HG03060 (cell line): ENCODE measurements around the gene PKP1.

ENCODE experiments used
- ATAC-seq: cut with Tn5 transposase; IDR thresholded peaks from one replicate; pipeline ENCODE4 v1.9.1; 2021; ENCODE audit warnings: low read depth, moderate number of reproducible peaks; ENCODE audit not compliant: unreplicated experiment

PKP1 gene

DNA sequence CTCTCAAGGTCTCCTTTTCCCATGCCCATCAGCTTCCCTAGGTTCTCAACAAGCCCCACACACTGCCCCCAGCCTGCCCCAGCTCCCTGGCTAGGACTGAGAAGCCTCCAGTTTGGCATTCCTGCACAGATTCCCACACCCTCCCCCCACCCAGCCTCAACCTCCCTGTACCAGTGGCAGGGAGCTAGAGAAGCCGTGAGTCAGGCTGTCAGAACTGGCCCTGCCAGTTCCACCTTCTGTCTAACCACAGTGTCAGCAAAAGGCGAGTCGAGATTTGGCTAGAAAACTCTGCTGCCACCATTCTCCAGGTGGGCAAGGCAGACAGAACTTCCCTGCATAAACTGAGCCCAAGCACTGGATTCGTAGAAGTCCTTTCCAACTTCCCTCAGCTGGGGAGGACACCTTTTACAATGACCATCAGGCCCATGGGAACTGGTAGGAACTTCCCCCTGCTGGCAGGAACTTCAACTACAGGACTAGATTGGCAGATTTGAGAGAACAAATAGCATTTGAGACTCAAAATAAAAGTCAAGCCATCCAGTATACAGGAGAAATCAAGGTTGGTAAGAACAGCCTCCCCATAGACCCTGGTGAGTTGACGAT lies 63.1 kb downstream of the PKP1 start:
- no peak for ATAC-seq

GRCh38 chr1:201346987-201347386 lies 63.7 kb downstream of the PKP1 start:
- no peak for ATAC-seq

GRCh38 chr1:201347498-201348210 lies 64.3 kb downstream of the PKP1 start:
- ATAC-seq: no peak

DNA sequence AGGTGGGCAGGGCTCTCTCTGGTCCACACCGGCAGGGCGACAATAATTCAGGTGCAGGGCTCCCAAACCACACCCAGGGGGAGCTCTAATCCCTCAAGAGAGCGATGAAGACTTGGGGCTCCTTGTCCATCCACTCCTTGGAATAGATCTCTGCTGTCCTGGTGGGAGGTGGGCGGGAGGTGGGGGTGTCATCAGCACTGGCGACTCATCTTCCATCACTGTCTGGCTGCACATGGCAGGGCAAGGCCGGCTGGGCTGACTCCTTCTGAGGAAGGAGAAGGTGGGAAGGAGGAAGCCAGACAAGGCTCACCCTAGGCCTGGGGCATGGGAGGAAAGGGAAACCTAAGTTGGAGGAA lies 64.9 kb downstream of the PKP1 start:
- no peak for ATAC-seq

DNA sequence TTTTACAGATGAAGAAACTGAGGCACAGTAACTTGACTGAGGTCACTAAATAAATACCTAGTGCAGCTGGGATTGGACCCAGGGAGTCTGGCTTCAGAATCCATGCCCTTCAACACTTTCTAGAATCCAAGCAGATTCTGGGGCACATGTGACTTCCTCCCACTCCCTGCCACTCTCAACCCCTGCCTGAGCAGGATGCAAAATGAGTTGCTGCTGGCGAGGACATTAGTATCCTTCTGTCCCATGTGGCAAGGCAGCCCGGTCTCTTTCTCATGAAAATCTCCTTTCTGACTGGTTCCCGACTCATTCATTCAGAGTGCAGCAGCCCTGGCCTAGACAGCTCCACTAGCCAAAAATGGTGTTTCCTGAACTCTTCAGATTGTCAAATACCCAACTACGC lies 65.8 kb downstream of the PKP1 start:
- ATAC-seq: no peak

DNA sequence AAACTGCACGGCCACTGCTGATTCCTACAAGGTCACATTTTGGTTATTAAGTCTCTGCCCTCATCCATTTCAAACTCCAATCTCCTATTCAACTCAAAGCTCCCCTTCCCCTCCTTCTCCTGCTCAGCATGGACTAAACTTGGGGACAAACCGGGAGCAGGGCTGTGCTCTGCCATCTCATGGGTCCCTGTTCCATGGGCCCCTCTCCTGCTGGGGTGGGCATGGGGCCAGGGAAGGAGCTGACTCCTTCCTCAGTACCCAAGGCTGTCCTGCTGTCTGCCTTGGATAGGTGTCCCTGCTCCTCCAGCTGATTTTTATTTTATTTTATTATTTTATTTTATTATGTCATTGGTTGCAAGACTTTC lies 67.0 kb downstream of the PKP1 start:
- no peak for ATAC-seq

DNA sequence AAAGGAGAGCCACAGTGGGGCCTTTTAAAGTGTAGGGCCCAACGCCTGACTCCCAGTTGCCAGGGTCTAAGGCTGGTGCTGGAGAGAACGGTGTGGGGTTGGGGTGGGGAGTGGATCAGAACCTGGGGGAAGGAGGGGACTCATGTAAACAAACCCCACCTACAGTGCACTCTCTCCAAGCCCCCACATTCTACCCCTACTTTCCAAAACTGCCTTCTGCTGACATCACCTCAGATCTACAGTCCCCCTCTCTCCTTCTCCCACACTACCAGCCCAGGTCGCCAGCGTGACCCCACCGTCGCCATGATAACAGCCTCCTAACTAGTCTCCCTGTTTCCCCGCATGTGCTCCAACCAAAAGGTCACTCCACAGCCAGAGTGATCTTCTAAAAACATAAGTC lies 67.6 kb downstream of the PKP1 start:
- no peak for ATAC-seq

DNA sequence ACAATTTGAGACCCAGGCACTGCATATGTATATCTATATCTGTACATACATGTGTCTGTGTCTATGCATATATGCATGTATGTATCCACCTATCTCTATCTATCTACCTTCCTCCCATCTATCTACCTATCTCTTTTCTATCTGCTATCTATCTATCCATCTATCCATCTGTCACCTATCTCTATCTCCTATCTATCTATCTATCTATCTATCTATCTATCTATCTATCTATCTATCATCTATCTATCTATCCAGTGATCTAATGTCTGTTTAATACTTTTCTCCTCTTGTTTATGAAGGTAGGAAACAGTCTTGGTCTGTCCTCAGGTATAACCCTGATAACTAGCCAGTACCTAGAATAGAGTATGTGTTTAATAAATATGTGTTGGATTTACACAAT lies 68.3 kb downstream of the PKP1 start:
- no peak for ATAC-seq

- ATAC-seq: no peak
Measured at GRCh38 chr1:201353186-201353940, 70.1 kb downstream of the PKP1 start.

DNA sequence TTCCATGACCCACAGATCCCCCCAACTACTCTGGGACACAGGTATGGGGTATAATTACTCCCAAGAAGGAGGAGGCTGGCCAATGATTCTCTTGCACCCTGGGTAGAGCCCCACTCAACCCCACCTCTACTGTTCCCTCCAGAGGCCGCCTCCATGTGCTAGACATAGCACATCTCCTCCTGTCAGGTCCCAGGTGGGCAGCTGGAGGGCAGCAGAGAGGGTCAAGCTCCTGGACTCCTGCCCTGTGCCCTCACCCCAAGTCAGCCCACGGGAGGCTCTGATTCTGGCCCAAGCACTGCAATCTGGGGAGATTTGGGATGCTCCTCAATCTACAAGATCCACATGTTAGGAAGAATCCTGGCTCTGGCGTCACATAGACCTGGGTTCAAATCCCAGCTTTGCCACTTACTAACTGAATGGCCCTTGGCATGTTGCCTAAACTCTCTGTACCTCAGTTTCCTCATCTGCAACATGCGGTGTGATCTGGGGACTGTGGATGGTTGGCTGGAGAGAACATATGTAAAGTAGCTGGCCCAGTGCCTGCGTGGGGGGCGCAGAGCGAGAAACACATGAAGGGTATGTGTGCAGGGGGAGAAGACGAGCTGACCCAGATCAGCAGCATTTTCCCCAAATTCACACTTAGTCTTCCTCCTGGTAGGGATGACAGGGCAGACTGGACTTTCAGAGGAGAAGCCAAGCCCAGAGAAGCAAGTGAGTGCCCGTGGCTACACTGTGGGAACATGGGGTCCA lies 71.0 kb downstream of the PKP1 start:
- no peak for ATAC-seq

DNA sequence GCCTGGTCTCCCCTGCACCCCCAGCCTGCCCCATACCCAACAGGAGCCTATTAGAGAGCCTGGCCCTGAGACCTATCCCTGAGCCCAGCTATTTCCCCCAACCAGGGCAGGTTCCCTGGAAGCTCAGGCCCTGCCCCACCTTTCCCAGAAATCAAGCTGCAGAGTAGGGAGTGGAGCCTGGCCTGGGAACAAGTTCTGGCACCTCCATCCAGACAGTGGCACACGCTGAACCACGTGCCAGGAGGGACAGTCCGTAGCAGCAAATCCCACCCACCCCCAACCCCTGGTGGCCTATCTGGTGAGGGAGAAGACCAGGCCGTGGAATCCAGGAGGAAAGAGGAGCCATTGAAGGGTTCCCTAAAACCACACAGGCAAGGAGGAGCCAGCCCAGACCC lies 71.6 kb downstream of the PKP1 start:
- ATAC-seq: no peak

- ATAC-seq: no peak
Measured at GRCh38 chr1:201355471-201355870, 72.2 kb downstream of the PKP1 start.

GRCh38 chr1:201356236-201356635 lies 72.9 kb downstream of the PKP1 start:
- no peak for ATAC-seq

DNA sequence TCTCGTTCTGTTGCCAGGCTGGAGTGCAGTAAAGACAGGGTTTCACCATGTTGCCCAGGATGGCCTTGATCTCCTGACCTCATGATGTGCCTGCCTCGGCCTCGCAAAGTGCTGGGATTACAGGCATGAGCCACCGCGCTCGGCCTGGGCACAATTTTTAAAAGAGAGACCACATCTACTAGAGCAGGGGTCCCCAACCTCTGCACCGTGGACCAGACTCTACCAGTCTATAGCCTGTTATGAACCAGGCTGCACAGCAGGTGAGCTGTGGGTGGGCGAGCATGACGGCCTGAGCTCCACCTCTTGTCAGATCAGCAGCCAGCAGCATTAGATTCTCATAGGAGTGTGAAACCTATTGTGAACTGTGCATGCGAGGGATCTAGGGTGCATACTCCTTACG lies 73.4 kb downstream of the PKP1 start:
- no peak for ATAC-seq

- ATAC-seq: no peak
Measured at GRCh38 chr1:201357211-201357610, 73.9 kb downstream of the PKP1 start.

DNA sequence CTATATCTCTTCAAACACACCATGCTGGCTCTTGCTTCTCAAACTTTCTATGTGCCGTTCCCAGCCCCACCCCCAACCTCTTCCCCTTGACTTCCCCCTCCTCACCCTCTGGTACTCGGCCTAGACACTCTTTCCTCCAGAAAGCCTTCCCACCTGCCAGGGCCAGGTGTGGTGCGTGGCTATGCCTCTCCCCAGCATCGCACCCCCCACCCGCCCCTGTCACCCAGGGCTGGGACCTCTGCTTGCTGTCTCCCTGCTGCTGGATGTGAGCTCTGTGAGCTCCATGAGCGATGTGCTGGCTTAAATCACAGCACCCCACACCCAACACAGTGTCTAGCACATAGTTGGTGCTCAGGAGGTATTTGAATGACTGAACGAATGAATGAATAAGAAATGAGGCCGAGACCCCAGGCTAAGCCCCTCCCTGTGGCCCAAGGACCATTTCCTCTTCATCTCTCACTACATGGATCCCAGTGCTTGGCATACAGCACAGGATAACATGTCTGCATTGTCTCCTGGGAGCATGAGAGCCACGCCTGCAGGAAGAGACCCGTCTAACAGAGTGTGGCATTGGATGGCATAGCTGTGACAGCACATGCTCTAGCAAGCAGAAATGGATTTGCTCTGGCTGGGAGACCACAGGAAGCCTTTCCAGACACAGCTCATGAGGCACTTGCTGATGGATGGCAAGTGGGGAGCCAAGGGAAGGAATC lies 74.5 kb downstream of the PKP1 start:
- no peak for ATAC-seq

DNA sequence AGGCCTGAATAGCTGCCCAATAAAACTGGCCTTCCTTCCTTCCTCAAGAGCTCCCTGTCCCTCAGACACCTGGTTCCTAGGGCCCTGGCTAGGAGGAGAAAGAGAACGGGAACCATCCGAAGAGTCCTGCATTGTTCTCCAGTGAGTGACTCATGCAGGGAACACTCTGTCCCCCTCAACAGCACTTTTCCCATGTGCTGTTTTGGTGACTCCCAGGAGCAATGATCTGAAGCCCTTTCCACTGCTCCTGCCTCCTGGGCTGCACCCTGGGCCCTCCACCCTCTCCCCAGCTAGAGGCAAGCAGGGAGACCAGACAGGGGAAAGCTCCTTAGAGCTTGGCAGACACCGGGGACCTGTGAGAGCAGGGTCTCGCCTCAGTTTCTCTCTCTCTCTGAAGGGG lies 75.3 kb downstream of the PKP1 start:
- no peak for ATAC-seq

GRCh38 chr1:201359031-201359872 lies 75.9 kb downstream of the PKP1 start:
- no peak for ATAC-seq

GRCh38 chr1:201359873-201360210 lies 76.5 kb downstream of the PKP1 start:
- no peak for ATAC-seq

DNA sequence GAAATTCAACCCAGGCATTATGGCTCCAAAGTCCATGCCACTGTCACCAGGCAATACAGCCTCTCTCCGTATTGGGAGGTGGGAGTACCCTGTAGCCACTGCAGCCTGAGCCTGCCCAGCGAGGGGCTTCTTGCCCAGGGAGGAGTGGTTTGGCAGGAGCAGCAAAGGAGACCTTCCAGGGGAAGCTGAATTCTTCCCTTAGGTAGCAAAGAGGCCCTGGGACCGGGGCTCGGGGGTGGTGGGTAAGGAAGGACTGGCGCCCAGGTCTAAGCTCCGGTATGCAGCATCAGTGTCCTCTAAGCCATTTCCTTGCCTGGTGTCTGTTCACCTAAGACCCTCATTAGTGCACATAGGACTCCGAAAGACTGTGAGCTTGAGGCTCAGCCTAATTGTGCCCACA lies 77.2 kb downstream of the PKP1 start:
- no peak for ATAC-seq
